ENCODE data around the gene KIF18B.

KIF18B gene

GRCh38 chr17:44911133-44912001, 36.2 kb downstream of the KIF18B start:
- Histone ChIP-seq H2AFZ (ENCODE audit: low read length) (no peak overlapping the region), H4K20me1 (ENCODE audit: insufficient read depth, low read length) (no peaks in the 10 kb centered on the region), H3K9me3 (ENCODE audit: low read length) (no peaks in the 10 kb centered on the region), H3K79me2 (ENCODE audit: insufficient read depth, low read length) (no peaks in the 10 kb centered on the region), H3K4me3 (ENCODE audit: low read depth, low read length, poor library complexity, severe bottlenecking) (no peak overlapping the region), H3K27me3 (ENCODE audit: insufficient read depth, low read length) (peaks cover 8% of the 10 kb centered on the region), H3K4me2 (ENCODE audit: low read length) (peak overlapping the region; percentile 47), H3K36me3 (ENCODE audit: insufficient read depth, low read length) (no peaks in the 10 kb centered on the region), H3F3A (ENCODE audit: insufficient read depth, low read length) (no peaks in the 10 kb centered on the region), H3K4me1 (ENCODE audit: insufficient read depth, low read length, severe bottlenecking) (peaks cover 6% of the 10 kb centered on the region), H3K9me2 (ENCODE audit: low read depth, low read length) (no peaks in the 10 kb centered on the region), H3K27ac (ENCODE audit: low read depth, low read length, poor library complexity, severe bottlenecking) (no peak overlapping the region), H3K9ac (ENCODE audit: low read length) (no peak overlapping the region)
- no peak for TF ChIP-seq EZH2 (IDR thresholded peaks at IDR 0.05; ENCODE audit: borderline replicate concordance, low read length)
- TF ChIP-seq CTCF (IDR thresholded peaks at IDR 0.05; ENCODE audit: low read length): peak; percentile 46; the same call in 1 of the 2 replicates

- Histone ChIP-seq H3K36me3 (ENCODE audit: insufficient read depth, low read length) (no peaks in the 10 kb centered on the region), H3K4me1 (ENCODE audit: insufficient read depth, low read length, severe bottlenecking) (peaks cover 6% of the 10 kb centered on the region), H3K9ac (ENCODE audit: low read length) (no peak overlapping the region), H3K9me2 (ENCODE audit: low read depth, low read length) (no peaks in the 10 kb centered on the region), H3K4me2 (ENCODE audit: low read length) (no peak overlapping the region), H3K9me3 (ENCODE audit: low read length) (no peaks in the 10 kb centered on the region), H4K20me1 (ENCODE audit: insufficient read depth, low read length) (no peaks in the 10 kb centered on the region), H3K27ac (ENCODE audit: low read depth, low read length, poor library complexity, severe bottlenecking) (no peak overlapping the region), H3F3A (ENCODE audit: insufficient read depth, low read length) (no peaks in the 10 kb centered on the region), H2AFZ (ENCODE audit: low read length) (no peak overlapping the region), H3K27me3 (ENCODE audit: insufficient read depth, low read length) (peaks cover 8% of the 10 kb centered on the region), H3K79me2 (ENCODE audit: insufficient read depth, low read length) (no peaks in the 10 kb centered on the region), H3K4me3 (ENCODE audit: low read depth, low read length, poor library complexity, severe bottlenecking) (no peak overlapping the region)
- no peak for TF ChIP-seq EZH2 (IDR thresholded peaks at IDR 0.05; ENCODE audit: borderline replicate concordance, low read length)
Measured at GRCh38 chr17:44910231-44911106, 37.1 kb downstream of the KIF18B start.

GRCh38 chr17:44909681-44910144, 37.9 kb downstream of the KIF18B start:
- no peak overlapping the region for H2AFZ ChIP-seq (ENCODE audit: low read length)
- TF ChIP-seq EZH2 (IDR thresholded peaks at IDR 0.05; ENCODE audit: borderline replicate concordance, low read length) (no peak), CTCF (IDR thresholded peaks at IDR 0.05; ENCODE audit: low read length) (no peak)
- no peaks in the 10 kb centered on the region for H3F3A ChIP-seq (ENCODE audit: insufficient read depth, low read length)
- H3K4me3 ChIP-seq (ENCODE audit: low read depth, low read length, poor library complexity, severe bottlenecking): no peak overlapping the region
- no peaks in the 10 kb centered on the region for H4K20me1 ChIP-seq (ENCODE audit: insufficient read depth, low read length)
- no peak overlapping the region for H3K4me2 ChIP-seq (ENCODE audit: low read length)
- no peak overlapping the region for H3K9ac ChIP-seq (ENCODE audit: low read length)
- H3K4me1 ChIP-seq (ENCODE audit: insufficient read depth, low read length, severe bottlenecking): peaks cover 6% of the 10 kb centered on the region
- no peaks in the 10 kb centered on the region for H3K9me3 ChIP-seq (ENCODE audit: low read length)
- no peak overlapping the region for H3K27ac ChIP-seq (ENCODE audit: low read depth, low read length, poor library complexity, severe bottlenecking)
- H3K36me3 ChIP-seq (ENCODE audit: insufficient read depth, low read length): no peaks in the 10 kb centered on the region
- no peaks in the 10 kb centered on the region for H3K79me2 ChIP-seq (ENCODE audit: insufficient read depth, low read length)
- H3K27me3 ChIP-seq (ENCODE audit: insufficient read depth, low read length): peaks cover 8% of the 10 kb centered on the region
- no peaks in the 10 kb centered on the region for H3K9me2 ChIP-seq (ENCODE audit: low read depth, low read length)
